ENCODE measurements around the gene MICAL3. TPM values are rescaled to one million over a fixed set of nuclear protein-coding genes. Genes with fewer than 3 reads are reported as not detected.

Gene MICAL3
- total and polyA plus RNA-seq, 9 of the 15 experiments (the other 6 are each of a cell fraction or from before 2014, with no cell fraction given), result 0.53 to 32.1 (median 12.3) TPM

DNA sequence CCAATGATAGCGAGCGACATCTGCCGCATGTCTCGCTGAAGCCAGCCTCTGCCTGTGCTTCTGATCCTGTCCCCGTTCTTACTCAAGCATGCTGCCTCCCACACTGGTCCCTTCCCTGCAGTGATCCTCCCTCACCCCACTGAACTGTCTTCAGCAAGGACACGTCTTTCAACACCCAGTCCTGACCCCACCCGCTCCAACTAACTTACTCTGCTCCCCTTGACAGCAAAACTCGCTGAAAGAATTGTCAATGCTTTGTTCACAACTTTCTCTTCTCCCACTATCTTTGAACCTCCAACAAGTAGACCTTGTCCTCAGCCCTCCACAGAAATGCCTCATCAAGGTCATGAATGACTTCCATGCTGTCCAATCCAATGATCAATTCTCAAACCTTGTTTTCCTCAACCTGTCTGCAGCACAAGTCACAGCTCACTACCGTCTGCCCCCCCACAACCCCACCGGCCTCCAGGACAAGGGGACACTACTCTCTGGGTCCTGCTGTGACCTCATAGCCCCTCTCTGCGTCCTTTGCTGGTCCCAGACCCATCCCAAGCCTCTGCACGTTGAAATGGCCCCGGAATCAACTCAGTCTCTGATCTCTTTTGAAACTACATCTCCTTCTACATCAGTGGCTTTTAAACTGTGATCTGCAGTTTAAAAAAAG lies 108.0 kb downstream of the MICAL3 start (continued):
- TF ChIP-seq, protein P1, sequence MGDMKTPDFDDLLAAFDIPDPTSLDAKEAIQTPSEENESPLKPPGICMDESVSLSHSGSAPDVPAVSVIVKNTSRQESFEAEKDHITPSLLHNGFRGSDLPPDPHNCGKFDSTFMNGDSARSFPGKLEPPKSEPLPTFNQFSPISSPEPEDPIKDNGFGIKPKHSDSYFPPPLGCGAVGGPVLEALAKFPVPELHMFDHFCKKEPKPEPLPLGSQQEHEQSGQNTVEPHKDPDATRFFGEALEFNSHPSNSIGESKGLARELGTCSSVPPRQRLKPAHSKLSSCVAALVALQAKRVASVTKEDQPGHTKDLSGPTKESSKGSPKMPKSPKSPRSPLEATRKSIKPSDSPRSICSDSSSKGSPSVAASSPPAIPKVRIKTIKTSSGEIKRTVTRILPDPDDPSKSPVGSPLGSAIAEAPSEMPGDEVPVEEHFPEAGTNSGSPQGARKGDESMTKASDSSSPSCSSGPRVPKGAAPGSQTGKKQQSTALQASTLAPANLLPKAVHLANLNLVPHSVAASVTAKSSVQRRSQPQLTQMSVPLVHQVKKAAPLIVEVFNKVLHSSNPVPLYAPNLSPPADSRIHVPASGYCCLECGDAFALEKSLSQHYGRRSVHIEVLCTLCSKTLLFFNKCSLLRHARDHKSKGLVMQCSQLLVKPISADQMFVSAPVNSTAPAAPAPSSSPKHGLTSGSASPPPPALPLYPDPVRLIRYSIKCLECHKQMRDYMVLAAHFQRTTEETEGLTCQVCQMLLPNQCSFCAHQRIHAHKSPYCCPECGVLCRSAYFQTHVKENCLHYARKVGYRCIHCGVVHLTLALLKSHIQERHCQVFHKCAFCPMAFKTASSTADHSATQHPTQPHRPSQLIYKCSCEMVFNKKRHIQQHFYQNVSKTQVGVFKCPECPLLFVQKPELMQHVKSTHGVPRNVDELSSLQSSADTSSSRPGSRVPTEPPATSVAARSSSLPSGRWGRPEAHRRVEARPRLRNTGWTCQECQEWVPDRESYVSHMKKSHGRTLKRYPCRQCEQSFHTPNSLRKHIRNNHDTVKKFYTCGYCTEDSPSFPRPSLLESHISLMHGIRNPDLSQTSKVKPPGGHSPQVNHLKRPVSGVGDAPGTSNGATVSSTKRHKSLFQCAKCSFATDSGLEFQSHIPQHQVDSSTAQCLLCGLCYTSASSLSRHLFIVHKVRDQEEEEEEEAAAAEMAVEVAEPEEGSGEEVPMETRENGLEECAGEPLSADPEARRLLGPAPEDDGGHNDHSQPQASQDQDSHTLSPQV (IDR thresholded peaks at IDR 0.05), result peak; percentile 37
- TF ChIP-seq TOE1 (IDR thresholded peaks at IDR 0.05; ENCODE audit: borderline replicate concordance) (peak; percentile 51; the same call in 1 of the 2 replicates), TOE1 (CRISPR knock-in tag; IDR thresholded peaks at IDR 0.05; ENCODE audit: borderline replicate concordance, low read depth) (no peak), KAT8 (IDR thresholded peaks at IDR 0.05; ENCODE audit: low read depth) (no peak), SMARCE1 (IDR thresholded peaks at IDR 0.05) (peak; percentile 59; the same call in 1 of the 2 replicates), POLR3G (IDR thresholded peaks at IDR 0.05; ENCODE audit: extremely low read depth, insufficient read length, insufficient replicate concordance) (no peak), TRIM24 (IDR thresholded peaks at IDR 0.05) (peak; percentile 34 to 62; a peak in 2 of 4 replicates), DACH1 (IDR thresholded peaks at IDR 0.05; ENCODE audit: partially characterized antibody) (no peak), CBFA2T2 (conservative IDR thresholded peaks at IDR 0.05) (no peak), SP2 (IDR thresholded peaks at IDR 0.05; ENCODE audit: extremely low read depth, low read depth, low read length, poor library complexity, severe bottlenecking) (no peak), SMAD1 (IDR thresholded peaks at IDR 0.05; ENCODE audit: low read depth, low read length, partially characterized antibody) (no peak), SAP30 (IDR thresholded peaks at IDR 0.05; ENCODE audit: borderline replicate concordance, insufficient read depth, low read depth, low read length, poor library complexity, severe bottlenecking) (no peak), RNF2 (IDR thresholded peaks at IDR 0.05) (no peak)
- TF ChIP-seq, protein P2, sequence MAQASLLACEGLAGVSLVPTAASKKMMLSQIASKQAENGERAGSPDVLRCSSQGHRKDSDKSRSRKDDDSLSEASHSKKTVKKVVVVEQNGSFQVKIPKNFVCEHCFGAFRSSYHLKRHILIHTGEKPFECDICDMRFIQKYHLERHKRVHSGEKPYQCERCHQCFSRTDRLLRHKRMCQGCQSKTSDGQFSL (CRISPR knock-in tag; IDR thresholded peaks at IDR 0.05), result peak; percentile 61
- TF ChIP-seq, protein P2 (tag; IDR thresholded peaks at IDR 0.05), result no peak
- TF ChIP-seq, protein P3, sequence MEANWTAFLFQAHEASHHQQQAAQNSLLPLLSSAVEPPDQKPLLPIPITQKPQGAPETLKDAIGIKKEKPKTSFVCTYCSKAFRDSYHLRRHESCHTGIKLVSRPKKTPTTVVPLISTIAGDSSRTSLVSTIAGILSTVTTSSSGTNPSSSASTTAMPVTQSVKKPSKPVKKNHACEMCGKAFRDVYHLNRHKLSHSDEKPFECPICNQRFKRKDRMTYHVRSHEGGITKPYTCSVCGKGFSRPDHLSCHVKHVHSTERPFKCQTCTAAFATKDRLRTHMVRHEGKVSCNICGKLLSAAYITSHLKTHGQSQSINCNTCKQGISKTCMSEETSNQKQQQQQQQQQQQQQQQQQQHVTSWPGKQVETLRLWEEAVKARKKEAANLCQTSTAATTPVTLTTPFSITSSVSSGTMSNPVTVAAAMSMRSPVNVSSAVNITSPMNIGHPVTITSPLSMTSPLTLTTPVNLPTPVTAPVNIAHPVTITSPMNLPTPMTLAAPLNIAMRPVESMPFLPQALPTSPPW (CRISPR knock-in tag; IDR thresholded peaks at IDR 0.05), result no peak
- TF ChIP-seq, protein P4, sequence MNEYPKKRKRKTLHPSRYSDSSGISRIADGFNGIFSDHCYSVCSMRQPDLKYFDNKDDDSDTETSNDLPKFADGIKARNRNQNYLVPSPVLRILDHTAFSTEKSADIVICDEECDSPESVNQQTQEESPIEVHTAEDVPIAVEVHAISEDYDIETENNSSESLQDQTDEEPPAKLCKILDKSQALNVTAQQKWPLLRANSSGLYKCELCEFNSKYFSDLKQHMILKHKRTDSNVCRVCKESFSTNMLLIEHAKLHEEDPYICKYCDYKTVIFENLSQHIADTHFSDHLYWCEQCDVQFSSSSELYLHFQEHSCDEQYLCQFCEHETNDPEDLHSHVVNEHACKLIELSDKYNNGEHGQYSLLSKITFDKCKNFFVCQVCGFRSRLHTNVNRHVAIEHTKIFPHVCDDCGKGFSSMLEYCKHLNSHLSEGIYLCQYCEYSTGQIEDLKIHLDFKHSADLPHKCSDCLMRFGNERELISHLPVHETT (CRISPR knock-in tag; conservative IDR thresholded peaks at IDR 0.05 in 1 of 2, IDR thresholded peaks at IDR 0.05 in 1 of 2), result no peak

Data from K562 (cell line).